Lower leg skin (tissue), 3 donors: ENCODE measurements around the gene MTMR3.
"Not testable (repeated sequence)": the region's sequence is repeated elsewhere in the genome, so short reads cannot be mapped to it uniquely, and the experiment has no call there.

Experiments
- CTCF ChIP-seq, 3 donors: fragments of 450-650 bp; IDR thresholded peaks; one replicate each; pipeline ENCODE4 v1.5.1; 2016; ENCODE audit warnings: antibody characterized with exemption in 3 of 3, mild to moderate bottlenecking in 3 of 3, moderate library complexity in 2 of 3
- POLR2A ChIP-seq, 2 donors: fragments of 450-650 bp; IDR thresholded peaks; one replicate each; pipeline ENCODE4 v1.6.1; 2016 to 2017; ENCODE audit warnings: antibody characterized with exemption in 2 of 2, mild to moderate bottlenecking in 1 of 2, moderate library complexity in 1 of 2

DNA sequence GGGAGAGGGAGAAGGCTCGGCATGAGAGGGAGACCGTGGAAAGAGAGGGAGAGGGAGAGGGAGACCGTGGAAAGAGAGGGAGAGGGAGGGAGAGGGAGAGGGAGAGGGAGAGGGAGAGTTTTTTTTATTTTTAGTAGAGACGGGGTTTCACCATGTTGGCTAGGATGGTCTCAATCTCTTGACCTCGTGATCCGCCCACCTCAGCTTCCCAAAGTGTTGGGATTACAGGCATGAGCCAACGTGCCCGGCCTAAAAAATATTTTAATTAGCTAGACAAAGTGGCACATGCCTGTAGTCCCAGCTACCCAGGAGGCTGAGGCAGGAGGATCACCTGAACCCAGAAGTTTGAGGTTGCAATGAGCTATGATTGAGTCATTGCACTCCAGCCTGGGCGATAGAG lies 23.9 kb upstream of the MTMR3 start:
- TF ChIP-seq CTCF, POLR2A (IDR thresholded peaks at IDR 0.05): not testable (repeated sequence)
